ENCODE results near the gene PPP6R1. TPM values are rescaled to one million over a fixed set of nuclear protein-coding genes. Genes with fewer than 3 reads are reported as not detected.

The PPP6R1 gene
- total RNA-seq, 4 donors from 2014 or later, result 32.6 to 79.4 (median 34.0) TPM

- Histone ChIP-seq H3K4me3 (no peak overlapping the region), H3K27ac (no peak overlapping the region), H3K27me3 (no peaks in the 10 kb centered on the region), H3K4me1 (peaks cover 0 to 1% (median 0%) of the 10 kb centered on the region in 3 donors), H3K36me3 (peaks cover 0 to 100% of the 10 kb centered on the region in 2 donors), H3K9me3 (no peaks in the 10 kb centered on the region)
- no peak for ATAC-seq
- WGBS, 2 donors (ENCODE audit: low coverage in 1 of 2), result 100% methylated on average over 1 of the region's 16 CpGs; no CpG with 5 or more reads in 1 of the 2 donors
- TF ChIP-seq EP300 (IDR thresholded peaks at IDR 0.05) (no peak), CTCF (IDR thresholded peaks at IDR 0.05) (no peak), POLR2A (IDR thresholded peaks at IDR 0.05) (no peak), POLR2AphosphoS5 (IDR thresholded peaks at IDR 0.05) (no peak)
Observed at GRCh38 chr19:55241935-55242464, 16.8 kb downstream of the PPP6R1 start.

GRCh38 chr19:55241143-55241934 lies 17.5 kb downstream of the PPP6R1 start:
- WGBS, 2 donors (ENCODE audit: low coverage in 1 of 2), result 87 to 100% methylated on average over 1 to 3 of the region's 37 CpGs
- Histone ChIP-seq H3K27me3 (no peaks in the 10 kb centered on the region), H3K9me3 (no peaks in the 10 kb centered on the region), H3K4me3 (no peak overlapping the region), H3K36me3 (peaks cover 0 to 100% of the 10 kb centered on the region in 2 donors), H3K4me1 (no peaks in the 10 kb centered on the region), H3K27ac (no peak overlapping the region)
- TF ChIP-seq POLR2A (IDR thresholded peaks at IDR 0.05) (no peak), EP300 (IDR thresholded peaks at IDR 0.05) (no peak), POLR2AphosphoS5 (IDR thresholded peaks at IDR 0.05) (no peak), CTCF (IDR thresholded peaks at IDR 0.05) (no peak)
- ATAC-seq, result no peak

- TF ChIP-seq POLR2AphosphoS5 (IDR thresholded peaks at IDR 0.05) (no peak), EP300 (IDR thresholded peaks at IDR 0.05) (no peak), CTCF (IDR thresholded peaks at IDR 0.05) (no peak), POLR2A (IDR thresholded peaks at IDR 0.05) (no peak)
- no peaks in the 10 kb centered on the region for H3K27me3 ChIP-seq
- H3K36me3 ChIP-seq, result peaks cover 0 to 100% of the 10 kb centered on the region in 2 donors
- no peaks in the 10 kb centered on the region for H3K4me1 ChIP-seq
- WGBS, 2 donors (ENCODE audit: low coverage in 1 of 2), result 80% methylated on average over 2 of the region's 6 CpGs; no CpG with 5 or more reads in 1 of the 2 donors
- ATAC-seq, result no peak
- H3K9me3 ChIP-seq, result no peaks in the 10 kb centered on the region
- no peak overlapping the region for H3K27ac ChIP-seq
- no peak overlapping the region for H3K4me3 ChIP-seq
Observed at GRCh38 chr19:55240713-55241020, 18.1 kb downstream of the PPP6R1 start.

- Histone ChIP-seq H3K4me1 (no peaks in the 10 kb centered on the region), H3K27me3 (no peaks in the 10 kb centered on the region), H3K4me3 (no peak overlapping the region), H3K27ac (no peak overlapping the region), H3K36me3 (peaks cover 0 to 99% of the 10 kb centered on the region in 2 donors), H3K9me3 (no peaks in the 10 kb centered on the region)
- TF ChIP-seq EP300 (IDR thresholded peaks at IDR 0.05) (no peak), POLR2A (IDR thresholded peaks at IDR 0.05) (no peak), CTCF (IDR thresholded peaks at IDR 0.05) (no peak), POLR2AphosphoS5 (IDR thresholded peaks at IDR 0.05) (no peak)
- 100% methylated on average over 1 of the region's 12 CpGs; no CpG with 5 or more reads in 1 of the 2 donors for WGBS, 2 donors (ENCODE audit: low coverage in 1 of 2)
- no peak for ATAC-seq
Observed at GRCh38 chr19:55239004-55239403, 19.8 kb downstream of the PPP6R1 start.

GRCh38 chr19:55238030-55238429 lies 20.8 kb downstream of the PPP6R1 start:
- no peak for ATAC-seq
- WGBS, 2 donors (ENCODE audit: low coverage in 1 of 2), result 100% methylated on average over 2 of the region's 8 CpGs; no CpG with 5 or more reads in 1 of the 2 donors
- Histone ChIP-seq H3K36me3 (peaks cover 0 to 99% of the 10 kb centered on the region in 2 donors), H3K27ac (no peak overlapping the region), H3K4me1 (no peaks in the 10 kb centered on the region), H3K4me3 (no peak overlapping the region), H3K27me3 (no peaks in the 10 kb centered on the region), H3K9me3 (no peaks in the 10 kb centered on the region)
- TF ChIP-seq EP300 (IDR thresholded peaks at IDR 0.05) (no peak), POLR2A (IDR thresholded peaks at IDR 0.05) (no peak), CTCF (IDR thresholded peaks at IDR 0.05) (no peak), POLR2AphosphoS5 (IDR thresholded peaks at IDR 0.05) (no peak)

Data from gastroesophageal sphincter (tissue), 4 donors.